Epidermal melanocyte (primary cell): Measurements from ENCODE around the gene ADAMTSL3.
A peak's percentile ranks its signal among the peaks of the same experiment; 100 is the strongest.
"Not testable (repeated sequence)": the region's sequence is repeated elsewhere in the genome, so short reads cannot be mapped to it uniquely, and the experiment has no call there.

Source experiments
- DNase-seq: peaks from one replicate; pipeline ENCODE4 v3.0.0; 2011; ENCODE audit warnings: low spot score; ENCODE audit not compliant: insufficient read length

The ADAMTSL3 gene

DNA sequence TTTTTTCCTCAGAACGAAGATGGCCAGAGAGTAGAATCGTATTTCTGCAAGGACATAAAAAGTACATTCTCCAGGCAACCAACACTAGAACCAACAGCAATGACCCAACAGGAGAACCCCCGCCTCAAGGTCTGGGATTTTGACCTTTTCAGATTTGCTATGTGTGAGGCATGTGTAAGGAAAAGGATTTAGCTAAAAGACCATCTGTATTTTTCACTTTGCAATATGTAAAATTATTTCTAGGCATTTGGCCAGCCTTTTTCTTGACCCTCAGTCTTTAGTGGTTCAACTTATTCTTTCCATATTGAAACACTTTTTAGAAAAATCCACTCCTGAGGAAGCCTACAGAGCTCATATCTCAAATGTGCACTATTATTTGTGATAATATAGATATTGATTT lies 362.4 kb downstream of the ADAMTSL3 start:
- DNase-seq, result no peak

DNA sequence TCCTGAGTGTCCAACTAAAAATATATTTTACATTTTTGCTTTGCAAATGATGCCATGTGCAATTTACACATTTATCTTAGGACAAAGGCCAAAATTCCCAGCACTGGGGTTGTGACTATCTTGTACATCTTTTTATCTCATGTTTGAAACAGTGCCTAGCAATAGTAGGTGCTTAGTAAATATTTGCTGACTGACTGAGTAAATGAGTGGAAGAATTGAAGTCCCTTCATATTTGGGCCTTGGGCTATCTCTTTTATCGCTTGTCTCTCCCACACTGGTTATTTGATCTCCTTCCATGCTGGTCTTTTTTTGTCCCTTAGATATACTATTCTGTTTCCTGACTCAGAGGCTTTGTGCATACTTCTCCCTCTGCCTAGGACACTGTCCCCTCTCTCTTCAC lies 368.6 kb downstream of the ADAMTSL3 start:
- DNase-seq, result no peak

DNA sequence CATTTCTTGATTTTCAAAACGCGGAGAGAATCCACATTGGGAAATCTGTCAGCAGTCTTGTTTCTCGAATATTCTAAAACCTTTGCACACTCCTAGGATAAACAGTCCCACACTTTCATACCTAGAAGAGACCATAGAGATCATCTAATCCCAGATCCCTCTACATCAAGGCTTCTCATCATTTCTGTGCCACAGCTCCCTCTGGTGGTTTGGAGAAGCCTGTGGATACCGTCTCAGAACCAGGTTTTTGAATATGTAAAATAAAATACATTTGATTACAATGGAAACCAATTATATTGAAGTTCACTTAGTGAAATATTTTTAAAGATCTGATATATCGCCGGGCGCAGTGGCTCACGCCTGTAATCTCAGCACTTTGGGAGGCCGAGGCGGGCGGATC lies 369.7 kb downstream of the ADAMTSL3 start:
- DNase-seq, result no peak

DNA sequence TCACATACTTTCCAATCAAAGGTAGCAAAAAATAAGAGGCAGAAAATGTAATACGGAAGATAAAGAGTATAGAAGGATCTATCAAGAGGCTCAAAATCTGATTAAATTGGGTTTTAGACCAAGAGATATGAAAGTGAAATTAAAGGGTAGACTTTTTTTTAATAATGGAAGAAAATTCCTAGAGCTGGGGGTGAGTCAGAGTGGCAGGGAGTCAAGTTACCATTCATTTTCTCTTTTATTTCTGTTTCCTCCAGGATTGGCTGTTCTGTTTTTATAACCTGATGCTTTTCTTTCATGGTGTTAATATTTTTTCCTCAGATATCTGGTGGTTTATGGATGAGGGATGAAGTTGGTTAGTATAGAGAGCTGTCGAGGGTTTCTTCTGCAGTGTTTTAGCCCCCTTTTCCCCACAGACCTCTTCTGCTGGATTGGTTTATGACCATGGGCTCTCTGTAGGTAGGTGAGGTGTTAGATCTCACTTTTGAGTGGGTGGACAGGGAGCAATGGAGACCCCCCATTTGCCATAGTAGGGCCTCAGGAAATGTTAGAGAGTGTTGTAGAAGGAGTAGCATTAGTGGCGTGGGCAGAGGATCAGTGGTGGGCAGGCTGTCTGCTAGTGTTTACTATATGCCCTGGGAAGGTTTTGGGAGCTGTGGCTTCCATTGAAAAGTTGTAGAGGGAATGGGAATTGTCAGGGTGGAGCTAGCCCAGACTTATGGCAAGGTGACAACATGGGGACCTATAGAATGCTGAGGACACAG lies 380.1 kb downstream of the ADAMTSL3 start:
- no peak for DNase-seq

DNA sequence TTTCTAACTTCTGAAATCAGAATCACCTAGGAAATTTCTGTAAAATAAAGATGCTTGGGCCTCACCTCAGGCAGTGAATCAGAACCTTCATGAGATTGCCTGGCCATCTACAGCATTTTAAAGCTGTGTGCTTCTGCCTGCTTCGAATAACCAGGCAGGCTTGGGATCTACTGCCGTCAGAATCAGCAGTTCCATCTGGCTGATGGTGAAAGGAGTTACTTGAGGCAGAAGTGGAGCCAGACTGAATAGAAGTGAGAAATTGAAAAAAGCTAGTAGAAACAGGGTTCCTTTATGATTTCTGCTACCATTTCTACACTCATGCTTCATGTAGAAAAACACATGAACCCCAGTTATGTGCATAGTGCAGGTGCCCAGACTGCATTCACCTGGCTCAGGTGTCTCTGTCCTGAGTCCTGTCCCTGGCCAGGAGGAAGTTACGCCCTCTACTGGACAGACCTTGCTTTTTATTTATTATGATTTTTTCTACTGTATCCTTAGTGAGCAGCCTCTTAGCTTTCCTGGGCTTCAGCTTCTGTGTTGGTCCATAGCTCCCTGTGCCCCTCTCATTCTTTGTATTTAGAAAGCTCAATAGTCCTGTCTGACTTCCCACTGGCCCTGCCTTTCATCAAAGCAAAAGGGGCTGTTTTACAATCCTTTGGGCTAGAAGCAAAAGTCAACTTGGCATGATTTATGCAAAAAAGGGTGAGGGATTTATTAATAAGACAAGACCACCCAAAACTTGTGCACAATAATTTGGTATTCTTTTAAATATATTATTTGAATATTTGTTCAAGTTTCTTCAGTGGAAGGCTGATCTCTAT lies 380.9 kb downstream of the ADAMTSL3 start:
- no peak for DNase-seq

DNA sequence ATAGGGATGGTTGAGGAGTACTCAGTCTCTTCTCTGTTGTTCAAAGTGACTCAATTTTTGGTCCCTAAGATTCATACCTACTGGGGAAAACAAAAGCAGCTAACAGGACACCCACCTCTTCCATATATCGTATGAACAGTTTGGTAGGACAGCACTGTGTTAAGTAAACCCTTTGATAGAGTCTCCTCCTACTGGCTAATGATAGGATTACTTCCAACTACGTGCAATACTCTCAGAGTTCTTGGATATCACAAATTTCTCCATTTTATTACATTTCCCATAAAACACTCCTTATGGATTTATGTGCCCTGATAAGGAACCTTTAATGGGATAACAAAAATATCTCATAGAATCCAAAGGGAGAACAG lies 381.5 kb downstream of the ADAMTSL3 start:
- DNase-seq, result peak; percentile 59

DNA sequence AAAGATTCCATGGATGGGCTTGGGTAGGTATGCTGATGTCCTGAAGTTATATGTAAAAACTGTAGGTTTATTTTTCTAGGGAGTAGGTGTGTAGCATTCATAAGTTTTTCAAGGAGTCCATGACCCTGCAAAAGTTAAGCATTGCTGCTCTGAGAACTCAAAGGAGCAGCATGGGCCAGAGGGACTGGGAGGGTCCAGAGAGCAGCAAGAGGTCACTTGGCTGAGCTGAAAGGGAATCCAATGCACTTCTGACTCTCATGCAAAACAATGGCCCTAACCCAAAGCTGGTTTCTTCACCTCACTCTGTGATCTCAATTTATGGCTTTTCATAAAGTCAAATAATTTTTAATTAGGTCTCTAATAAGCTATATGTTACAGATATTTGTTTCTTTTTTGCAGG lies 383.4 kb downstream of the ADAMTSL3 start:
- no peak for DNase-seq

DNA sequence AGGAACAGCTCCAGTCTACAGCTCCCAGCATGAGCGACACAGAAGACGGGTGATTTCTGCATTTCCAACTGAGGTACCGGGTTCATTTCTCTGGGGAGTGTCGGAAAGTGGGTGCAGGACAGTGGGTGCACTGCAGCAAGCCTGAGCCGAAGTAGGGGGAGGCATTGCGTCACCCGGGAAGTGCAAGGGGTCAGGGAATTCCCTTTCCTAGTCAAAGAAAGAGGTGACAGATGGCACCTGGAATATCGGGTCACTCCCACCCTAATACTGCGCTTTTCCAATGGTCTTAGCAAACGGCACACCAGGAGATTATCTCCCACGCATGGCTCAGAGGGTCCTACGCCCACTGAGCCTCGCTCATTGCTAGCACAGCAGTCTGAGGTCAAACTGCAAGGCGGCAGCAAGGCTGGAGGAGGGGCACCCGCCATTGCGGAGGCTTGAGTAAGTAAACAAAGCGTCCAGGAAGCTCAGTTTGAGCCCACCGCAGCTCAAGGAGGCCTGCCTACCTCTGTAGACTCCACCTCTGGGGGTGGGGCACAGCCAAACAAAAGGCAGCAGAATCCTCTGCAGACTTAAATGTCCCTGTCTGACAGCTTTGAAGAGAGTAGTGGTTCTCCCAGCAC lies 388.6 kb downstream of the ADAMTSL3 start:
- DNase-seq, result not testable (repeated sequence)

DNA sequence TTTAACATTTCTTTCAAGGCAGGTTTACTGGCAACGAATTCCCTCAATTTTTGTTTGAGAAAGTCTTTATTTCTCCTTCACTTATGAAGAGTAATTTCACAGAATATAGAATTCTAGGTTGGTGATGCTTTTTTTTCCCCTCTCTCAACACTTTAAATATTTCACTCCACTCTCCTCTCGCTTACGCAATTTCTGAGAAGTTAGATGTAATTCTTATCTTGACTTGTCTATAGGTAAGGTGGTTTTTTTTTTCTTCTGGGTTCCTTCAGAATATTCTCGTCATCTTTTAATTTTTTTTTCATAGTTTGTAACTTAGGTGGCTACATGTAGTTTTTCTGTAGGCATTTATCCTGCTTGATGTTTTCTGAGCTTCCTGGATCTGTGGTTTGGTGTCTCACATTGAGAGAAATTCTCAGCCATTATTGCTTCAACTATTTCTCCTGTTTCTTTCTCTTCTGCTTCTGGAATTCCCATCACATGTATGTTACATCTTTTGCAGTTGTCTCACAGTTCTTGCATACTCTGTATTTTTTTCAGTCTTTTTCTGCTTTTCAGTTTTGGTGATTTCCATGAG lies 392.2 kb downstream of the ADAMTSL3 start:
- DNase-seq, result no peak

DNA sequence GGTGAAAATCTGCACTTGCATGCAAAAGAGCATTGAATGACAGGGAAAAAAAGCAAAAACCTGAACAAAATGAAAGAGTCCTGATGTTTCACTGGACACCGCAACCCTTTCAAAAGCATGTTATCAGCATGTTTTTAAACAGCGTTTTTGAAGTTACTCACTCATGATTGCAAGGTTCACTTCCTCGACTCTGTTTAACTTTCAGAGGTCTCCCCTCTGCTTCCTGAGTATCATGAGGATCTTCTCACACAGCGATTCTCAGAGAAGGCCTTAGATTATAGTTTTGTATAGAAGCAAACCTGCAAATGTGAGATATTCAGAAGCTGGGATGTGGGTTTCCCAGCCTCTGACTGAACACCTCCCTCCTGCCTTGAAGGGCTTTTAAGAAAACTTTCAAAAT lies 395.6 kb downstream of the ADAMTSL3 start:
- DNase-seq, result not testable (repeated sequence)

DNA sequence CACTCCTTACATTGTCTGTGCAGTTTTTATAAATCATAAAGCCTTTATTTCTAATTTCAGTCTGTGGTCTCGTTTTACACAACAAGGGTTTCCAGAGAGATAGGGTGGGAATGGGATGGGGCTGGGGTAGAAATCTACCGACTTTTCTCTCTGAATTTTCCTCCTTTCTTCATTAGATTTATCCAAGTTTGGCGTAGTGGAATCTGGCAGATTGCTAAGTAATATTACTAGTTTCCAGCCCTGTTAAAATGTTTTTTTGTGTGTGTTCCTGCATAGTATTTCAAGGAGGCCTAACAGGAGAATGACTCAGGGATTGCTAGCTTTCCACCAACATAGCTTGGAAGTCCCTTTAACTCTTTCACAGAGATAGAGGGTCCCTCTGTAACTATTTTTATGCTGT lies 396.2 kb downstream of the ADAMTSL3 start:
- no peak for DNase-seq

DNA sequence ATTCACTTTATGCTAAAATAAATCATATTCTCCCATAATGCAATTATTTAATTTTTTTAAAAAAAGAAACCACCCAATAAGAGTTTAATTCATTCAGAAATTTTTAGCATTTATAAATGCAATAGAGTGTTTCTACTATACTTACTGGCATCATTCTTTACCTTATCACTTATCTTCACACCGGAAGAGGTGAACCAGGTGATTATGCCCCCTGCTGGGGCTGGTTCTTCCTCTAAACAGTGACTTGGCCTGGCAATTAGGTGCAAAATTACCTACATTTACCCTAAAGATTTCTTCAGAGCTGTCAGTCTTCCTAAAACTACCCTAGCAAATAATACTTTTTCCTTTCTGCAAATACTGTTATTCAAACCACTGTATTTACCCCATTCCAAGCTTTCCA lies 397.2 kb downstream of the ADAMTSL3 start:
- not testable (repeated sequence) for DNase-seq

DNA sequence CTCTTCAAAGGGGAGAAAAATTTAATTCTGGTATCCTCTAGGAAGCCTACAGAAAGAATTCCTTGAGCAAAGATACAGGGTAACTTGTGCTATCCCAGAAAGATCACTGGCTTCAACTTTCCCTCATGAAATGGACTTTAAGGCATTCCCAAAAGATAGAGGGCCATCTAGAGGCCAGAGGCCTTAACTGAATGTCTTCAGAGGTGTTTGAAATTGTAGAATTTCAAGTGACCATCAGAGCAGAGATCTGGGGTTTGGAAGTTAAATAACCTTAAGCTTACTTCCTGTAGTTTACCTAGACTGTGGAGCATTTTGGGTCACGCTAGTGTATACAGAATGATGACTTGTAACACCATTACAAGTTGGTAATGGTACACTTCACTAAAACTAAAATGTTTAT lies 400.6 kb downstream of the ADAMTSL3 start:
- not testable (repeated sequence) for DNase-seq

DNA sequence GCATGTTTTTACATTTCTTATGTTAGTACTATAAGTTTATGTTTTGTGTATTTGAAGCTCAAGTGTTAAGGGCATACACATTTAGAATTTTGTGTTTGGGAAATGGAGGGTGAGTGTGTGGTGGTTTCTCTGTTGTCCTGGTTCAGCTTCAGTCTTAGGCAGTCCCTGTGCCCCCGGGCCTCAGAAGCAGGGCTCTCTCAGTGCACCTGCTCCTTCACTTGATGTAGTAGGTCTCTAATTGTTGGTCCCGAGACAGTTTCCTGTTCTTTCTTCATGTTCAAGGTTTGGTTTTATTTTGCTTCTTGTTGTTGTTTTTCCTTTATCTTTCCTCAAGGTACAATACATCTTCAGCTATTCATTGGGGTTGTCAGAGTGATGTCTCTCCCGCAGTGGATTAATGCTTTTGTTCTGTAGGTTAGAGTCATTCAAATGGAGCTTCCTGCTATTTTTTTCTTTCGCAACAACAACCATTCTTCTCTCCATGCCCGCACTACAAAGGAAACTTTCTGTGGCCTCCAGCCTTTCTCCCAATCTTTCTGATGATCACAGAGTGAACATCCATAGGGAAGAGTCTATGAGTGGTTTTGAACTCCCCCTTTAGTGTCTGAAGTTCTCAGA lies 403.9 kb downstream of the ADAMTSL3 start:
- no peak for DNase-seq

DNA sequence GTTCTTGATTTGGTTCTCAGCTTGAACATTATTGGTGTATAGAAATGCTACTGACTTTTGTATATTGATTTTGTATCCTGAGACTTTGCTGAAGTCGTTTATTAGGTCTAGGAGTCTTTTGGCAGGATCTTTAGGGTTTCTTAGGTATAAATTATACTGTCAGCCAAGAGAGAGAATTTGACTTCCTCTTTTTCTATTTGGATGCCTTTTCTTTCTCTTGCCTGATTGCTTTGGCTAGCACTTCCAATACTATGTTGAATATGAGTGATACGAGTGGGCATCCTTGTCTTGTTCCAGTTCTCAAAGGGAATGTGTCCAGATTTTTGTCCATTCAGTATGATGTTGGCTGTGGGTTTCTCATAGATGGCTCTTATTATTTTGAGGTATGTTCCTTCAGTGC lies 409.8 kb downstream of the ADAMTSL3 start:
- DNase-seq, result not testable (repeated sequence)

DNA sequence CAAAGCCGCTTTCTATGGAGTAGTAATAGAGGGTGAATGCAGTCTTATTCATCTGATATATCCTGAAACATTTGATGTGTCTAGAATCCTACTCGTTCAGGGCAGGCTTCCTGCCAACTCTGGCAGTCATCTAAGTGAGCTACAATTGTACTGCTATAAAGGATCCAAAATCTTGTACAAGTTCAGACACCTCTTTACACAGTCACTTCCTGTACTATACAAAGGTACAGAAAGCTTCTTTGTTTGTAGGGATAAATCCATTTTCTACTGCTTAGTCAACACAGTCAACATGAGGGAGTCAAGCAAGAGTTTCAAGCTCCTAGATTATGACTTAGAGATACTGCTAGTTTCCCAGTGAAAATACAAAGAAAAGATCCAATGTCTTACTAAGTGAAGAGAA lies 414.8 kb downstream of the ADAMTSL3 start:
- not testable (repeated sequence) for DNase-seq

DNA sequence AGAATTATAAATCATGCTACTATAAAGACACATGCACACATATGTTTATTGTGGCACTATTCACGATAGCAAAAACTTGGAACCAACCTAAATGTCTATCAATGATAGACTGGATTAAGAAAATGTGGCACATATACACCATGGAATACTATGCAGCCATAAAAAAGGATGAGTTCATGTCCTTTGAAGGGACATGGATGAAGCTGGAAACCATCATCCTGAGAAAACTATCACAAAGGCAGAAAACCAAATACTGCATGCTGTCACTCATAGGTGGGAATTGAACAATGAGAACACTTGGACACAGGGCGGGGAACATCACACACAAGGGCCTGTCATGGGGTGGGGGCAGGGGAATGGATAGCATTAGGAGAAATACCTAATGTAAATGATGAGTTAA lies 424.1 kb downstream of the ADAMTSL3 start:
- DNase-seq, result not testable (repeated sequence)

DNA sequence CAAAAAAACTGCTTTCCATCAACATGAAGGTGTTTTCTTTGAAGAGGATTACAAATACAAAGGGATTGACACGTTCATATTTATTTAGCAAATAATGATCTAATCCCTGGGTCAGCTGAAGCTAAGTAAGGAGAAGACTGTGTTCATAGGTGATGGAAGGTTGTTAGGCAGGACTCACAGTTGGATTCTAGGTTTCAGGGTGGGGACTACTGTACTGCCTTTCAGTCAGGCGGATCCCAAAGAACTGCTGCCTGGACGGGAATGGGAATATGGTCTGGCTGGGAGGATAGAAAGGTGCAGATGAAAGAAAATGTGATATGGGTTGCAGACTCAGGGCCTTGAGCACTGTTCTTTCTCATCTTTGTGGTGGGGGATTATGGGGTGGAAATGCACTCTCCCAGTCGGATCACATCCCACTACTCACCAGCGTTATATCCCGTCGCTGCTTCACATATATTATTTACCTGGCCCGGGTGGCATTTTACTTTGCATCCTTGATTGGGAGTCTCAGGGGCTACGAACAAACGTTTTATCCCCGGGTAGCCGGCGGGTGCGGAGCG lies 425.5 kb downstream of the ADAMTSL3 start:
- DNase-seq, result not testable (repeated sequence)

DNA sequence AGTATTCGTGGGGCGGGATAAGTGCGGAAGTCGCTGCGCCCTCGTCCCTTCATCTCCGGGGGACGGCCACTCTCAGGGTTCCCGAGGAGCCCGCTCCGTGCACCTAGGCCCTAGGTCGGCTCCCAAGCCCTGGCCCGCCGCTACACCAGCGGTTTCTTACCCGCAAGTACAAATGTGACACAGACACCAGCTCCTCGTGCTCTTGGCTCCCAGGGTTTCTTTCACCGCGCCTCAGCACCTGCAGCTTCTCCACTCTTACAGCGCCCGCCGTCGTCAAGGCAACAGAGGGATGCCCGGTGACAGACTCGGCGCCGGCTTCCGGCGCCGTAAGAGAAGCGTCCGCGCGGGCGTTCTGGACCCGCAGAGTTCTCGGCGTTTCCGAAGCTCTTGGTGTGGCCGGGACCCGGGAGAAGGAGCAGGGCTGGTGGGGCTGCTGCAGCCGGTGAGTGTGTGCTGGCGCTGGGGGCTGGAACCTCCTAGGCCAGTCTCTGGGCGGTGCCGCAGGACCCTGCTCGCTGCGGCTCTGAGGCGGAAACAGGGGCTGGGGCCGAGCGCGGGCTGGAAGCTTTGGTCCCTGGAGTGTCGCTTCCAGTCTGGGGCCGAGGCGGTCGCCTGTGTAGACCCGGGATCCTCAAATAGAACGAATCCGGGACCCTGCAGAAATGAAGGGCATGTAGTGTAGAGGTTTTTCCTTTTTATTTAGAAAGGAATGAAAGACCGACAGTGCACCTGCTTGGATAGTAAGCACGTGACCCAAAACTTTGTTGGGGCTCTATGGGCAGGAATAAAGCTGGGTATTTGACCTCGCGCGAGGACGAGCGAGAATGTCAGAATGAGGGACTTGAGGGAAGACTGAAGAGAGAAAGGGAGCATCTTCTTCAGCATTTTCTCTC lies 426.2 kb downstream of the ADAMTSL3 start:
- no peak for DNase-seq

DNA sequence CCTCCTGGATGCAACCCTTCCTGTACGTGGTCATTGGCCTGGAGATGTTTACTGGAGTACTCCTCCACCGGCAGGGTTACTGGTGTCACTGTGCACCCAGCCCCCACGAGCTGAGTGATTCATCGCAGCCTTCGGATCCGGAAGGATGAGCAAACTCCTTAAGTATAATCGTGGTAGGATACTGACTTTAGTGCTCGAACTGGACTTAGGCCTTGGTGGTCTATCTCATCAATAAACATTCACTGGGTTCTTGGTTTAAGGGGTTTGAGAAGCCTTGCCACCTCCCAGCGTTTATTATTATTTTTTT lies 426.8 kb downstream of the ADAMTSL3 start:
- not testable (repeated sequence) for DNase-seq
